HPDE6-E6E7 (cell line): Measurements from ENCODE around the gene PARD3B.

Experiments used
- DNase-seq: peaks from one replicate; pipeline ENCODE4 v3.0.0; 2011; ENCODE audit warnings: missing footprints; ENCODE audit errors: extremely low spot score

PARD3B gene

DNA sequence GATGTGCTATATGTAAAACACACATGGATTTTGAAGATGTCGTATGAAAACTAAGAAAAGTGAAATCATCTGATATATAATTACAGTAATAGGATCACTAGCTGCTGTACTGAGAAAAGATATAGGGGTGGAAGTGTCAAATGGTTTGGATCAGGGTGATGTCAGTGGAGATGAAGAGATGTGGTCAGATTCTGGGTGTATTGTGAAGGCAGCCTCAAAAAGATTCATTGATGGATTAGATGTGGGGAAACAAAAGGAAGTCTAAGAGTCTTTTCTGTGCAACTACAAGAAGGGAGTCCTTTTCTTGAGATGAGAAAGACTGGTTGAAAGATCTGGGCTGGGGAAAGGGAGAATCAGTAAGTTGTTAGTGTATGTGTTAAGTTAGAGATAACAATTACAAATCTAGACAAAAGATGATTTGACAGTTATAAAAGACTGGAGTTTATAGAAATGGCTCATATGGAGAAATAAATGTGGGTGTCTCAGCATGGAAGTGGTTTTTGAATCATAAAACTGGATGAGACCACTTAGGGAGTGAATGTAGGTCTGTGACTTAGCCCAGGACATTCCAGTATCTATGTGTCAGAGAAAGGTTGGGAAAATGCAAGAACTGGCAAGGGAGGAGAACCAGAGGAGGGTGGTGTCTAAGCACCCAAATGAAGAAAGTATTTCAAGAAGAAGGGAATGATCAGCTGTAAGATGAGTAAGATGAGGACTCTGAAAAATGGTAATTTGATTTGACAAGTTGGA, 347.4 kb downstream of the PARD3B start:
- DNase-seq, result no peak

DNA sequence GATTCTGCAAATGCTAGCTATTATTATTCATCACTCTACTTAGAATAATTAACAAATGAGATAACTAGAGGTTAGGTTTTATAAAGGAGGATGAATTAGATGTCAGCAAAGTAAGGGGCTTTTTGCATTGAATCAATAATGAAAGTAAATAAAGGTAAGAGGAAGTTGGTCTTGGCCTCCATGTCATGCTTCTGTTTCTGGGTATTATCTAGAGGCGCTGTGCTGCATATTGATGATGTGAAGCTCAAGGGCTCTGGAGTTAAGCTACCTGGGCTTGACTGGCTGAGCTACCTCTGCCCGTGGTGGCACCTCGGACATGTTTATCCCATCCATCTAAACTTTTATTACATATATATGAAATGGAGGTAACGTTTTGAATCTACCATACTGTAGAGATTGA, 350.9 kb downstream of the PARD3B start:
- DNase-seq, result no peak

DNA sequence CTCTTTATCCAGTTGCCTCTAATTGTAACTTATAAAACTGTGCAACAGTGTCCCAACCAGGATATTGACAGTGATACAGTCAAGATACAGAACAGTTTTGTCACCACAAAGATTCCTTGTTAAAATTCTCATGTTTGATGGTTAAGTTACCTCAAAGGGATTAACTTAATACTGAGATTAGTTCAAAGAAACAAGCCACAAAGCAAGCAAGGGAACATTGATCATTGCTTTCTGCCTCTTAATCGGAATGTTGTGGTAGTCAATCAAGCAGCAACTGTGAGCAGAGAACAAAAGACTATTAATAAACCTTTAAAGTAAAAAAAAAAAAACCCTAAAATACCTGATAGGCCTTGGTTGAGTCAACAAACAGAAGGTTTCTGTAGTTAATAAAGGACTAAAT, 352.3 kb downstream of the PARD3B start:
- DNase-seq, result no peak

GRCh38 chr2:204898928-204899640, 353.8 kb downstream of the PARD3B start:
- no peak for DNase-seq

GRCh38 chr2:204899983-204900382, 354.7 kb downstream of the PARD3B start:
- DNase-seq, result no peak

DNA sequence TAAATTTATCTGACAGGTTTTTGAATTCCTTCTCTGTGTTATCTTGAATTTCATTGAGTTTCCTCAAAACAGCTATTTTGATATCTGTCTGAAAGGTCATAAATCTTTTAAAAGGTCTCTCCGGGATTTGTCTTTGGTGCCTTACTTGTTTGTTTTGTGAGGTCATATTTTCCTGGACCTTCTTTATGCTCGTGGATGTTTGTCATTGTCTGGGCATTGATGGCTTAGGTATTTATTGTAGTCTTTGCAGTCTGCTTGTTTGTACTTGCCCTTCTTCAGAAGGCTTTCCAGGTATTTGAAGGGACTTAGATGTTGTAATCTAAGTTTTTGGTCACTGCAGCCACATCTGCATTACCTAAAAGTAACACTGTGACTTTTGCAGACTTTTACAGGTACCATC, 355.2 kb downstream of the PARD3B start:
- DNase-seq, result no peak

DNA sequence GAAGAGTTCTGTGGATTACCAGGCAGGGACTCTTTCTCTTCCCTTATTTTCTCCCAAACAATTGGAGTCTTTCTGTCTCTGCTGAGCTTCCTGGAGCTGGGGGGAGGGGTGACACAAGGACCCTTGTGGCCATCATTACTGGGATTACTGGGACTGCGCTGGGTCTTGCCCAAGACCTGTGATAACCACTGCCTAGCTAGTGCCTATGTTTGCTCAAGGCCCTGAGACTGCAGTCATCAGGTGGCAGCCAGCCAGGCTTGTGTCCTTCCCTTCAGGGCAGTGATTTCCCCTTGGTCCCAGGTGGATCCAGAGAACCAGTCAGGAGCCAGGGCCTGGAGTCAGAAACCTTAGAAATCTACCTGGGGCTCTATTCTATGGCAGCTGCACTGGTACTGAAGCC, 355.6 kb downstream of the PARD3B start:
- no peak for DNase-seq

GRCh38 chr2:204901591-204901990, 356.3 kb downstream of the PARD3B start:
- no peak for DNase-seq

- DNase-seq, result no peak
Measured at GRCh38 chr2:204909791-204910190, 364.5 kb downstream of the PARD3B start.

DNA sequence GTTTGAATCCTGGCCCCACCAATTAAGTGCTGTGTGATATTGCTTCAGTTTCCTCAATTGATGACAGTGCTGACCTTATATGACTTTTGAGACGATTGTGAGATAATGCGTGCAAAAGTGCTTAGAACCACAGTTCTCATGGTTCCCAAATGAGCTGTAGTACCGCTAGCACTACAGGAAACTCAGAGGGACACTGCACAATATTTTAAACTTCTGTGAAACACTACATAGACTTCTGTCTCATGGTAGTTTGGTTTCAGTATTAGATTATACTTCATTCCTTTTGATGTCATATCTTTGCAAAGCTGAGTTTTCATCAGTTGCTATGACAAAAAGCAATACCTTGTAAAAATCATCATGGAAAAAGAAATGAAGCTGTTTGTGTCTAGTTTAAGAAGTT, 368.0 kb downstream of the PARD3B start:
- no peak for DNase-seq

GRCh38 chr2:204913854-204914464, 368.7 kb downstream of the PARD3B start:
- DNase-seq, result no peak

DNA sequence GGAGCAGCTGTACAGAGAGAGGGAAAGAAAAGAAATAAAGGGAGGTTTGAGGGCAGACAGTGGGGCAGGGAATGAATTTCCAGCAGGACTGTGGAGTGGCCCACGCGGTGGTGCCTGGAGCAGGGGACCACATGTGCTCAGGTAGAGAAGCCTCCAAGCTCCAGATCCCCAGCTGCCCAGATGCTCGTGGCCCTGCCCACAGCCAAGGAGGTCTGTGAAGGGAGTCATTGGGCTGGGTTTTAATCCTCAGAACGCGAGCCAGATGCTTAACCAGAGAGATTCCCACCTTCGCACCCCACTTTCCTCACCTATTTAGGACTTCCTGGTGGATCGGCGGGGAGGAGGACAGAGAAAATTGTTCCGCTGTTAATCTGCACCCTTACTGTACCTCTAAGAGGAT, 369.4 kb downstream of the PARD3B start:
- no peak for DNase-seq

- no peak for DNase-seq
Measured at GRCh38 chr2:204917089-204917701, 371.9 kb downstream of the PARD3B start.

DNA sequence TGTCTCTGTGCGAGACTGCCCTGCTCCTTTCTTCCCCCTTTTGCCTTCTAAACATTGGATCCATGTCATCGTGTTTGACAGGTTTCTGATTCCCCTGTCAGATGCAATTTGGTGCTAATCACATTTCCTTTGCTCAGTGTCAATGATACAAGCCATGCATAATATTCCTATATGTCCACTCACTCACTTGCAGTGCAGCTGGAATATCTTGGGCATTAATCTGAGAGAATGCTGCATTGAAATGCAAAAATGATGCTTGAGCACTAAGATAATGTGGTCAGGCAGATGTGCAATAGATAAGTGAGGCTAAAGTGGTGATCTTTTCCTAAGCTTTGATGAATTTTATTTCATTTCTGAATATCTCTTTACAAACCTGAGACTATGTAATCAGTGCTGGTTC, 375.5 kb downstream of the PARD3B start:
- DNase-seq, result no peak

GRCh38 chr2:204923957-204924356, 378.7 kb downstream of the PARD3B start:
- no peak for DNase-seq

DNA sequence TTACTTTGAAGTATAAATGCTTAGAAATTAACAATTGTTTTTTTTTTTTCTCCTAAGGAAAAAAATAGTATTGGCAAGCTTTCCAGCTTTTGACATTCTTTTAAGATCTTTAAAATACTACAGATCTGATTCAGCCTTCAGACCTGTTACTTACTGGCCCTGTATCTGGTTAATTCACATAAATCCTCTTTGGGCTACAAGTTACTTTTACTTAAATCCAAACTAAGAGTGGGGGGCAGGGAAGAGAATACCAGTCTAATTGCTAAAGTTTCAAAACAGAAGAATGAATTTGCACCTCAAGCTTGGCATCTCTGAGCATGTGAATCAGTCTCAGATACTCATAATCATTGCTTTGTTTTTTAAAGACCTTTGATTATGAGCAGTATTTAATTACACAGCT, 386.3 kb downstream of the PARD3B start:
- no peak for DNase-seq

DNA sequence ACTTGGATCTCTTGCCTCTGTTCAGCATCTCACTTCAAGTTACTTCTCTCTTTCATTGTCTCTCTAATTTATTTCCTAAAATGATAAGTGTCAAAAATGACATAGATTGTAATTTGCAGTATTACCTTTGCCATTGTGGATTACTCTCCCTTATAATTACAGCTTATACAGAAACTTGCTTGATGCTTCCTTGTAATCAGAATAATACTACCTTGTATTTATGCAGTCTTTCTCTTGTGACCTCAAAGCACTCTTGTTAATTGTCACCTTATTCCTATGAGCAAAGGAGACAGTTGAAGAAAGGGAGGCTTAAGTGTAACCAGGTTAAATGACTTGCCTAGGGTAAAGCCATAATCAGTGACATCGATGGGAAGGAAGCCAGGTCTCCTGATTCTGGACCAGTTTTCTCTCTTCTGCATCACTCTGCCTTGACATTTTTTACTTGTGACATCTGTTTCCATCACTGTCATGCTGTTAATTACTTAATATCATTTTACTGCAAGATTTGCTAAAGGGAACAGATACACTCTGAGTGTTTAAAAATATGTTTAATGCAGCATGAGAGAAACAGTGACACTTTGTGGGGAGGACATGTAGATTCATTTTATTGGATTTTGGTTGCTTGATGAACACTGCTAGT, 388.6 kb downstream of the PARD3B start:
- DNase-seq, result no peak

DNA sequence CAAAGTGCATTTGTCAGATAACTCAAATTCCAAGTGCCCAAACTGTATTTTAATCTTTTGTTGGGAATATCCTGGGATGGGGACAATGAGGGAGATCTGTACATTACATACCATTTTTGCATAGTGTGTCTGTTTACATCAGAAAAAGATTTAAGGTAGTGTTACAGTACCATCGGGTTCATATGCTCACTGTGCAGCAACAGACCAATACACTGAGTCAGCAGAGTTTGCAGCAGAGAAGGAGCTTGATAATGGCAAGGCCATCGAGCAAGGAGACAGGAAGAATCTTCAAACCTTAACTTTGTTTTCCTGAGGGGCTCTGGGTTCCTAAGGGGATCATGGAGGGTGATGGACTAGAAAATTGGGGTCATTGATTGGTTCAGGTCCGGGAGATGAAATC, 399.7 kb downstream of the PARD3B start:
- no peak for DNase-seq

DNA sequence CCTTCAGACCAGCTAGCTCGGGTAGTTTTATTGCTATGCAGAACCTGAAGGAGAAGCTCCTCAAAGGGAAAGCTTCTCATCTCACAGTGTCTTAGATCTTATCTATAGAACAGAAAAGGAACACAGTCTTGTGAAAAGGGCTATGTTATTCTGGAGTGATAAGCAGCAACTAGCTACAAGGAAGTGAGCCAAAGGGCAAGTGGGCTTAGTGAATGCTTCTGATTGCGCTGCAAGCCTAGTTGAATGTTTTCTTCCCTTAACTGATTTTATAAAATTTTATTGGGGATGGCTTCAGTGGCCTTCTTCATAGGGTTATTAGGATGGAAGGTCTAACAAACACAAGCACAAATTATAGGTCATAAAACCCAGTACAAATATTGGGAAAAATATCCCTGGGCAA, 400.1 kb downstream of the PARD3B start:
- no peak for DNase-seq

DNA sequence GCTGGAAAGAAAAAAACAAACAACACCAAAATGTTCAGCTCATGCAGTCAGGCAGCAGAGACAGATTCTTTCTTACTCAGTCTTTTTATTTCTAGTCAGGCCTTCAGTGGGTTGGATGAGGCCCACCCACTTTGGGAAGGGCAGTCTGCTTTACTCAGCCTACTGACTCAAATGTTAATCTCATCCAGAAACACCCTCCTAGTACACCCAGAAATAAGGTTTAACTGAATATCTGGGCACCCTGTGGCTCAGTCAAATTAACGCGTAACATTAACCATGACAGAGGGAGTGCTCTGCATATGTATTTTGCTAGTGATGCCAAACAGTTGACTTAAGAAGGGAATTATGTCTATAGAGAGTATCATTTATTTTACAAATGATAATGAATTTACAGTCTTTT, 401.6 kb downstream of the PARD3B start:
- DNase-seq, result no peak

DNA sequence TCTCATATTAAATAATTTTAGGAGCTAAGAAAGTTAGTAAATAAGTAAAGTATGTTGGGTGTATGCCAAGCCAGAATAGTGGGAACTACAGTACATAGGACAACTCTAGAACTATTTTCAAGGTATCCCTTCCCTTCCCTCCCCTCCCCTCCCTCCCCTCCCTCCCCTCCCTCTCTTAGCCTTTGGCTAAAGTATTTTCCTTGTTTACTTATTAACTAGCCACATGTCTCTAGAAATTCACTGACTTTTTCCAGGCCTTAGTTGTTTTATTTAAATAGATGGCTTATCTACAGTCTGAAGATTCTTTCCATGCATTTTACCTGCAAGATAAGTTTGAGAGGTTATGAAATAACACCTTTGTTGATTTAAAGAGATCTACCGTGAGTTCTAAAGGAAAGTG, 402.1 kb downstream of the PARD3B start:
- DNase-seq, result no peak
